ENCODE results near the gene BMERB1.
"Not testable (repeated sequence)": the region's sequence is repeated elsewhere in the genome, so short reads cannot be mapped to it uniquely, and the experiment has no call there.

Gene BMERB1

GRCh38 chr16:15602285-15603044, 168.1 kb downstream of the BMERB1 start:
- peaks cover 21% of the 10 kb centered on the region for H3K36me3 ChIP-seq (replicated peaks)
- DNase-seq (ENCODE audit: low spot score in 2 of 2): no peak
- in situ Hi-C loops (cut with MboI; ENCODE audit: low sequenced_read_pairs): no loop called here

GRCh38 chr16:15604460-15605440, 170.4 kb downstream of the BMERB1 start:
- DNase-seq (ENCODE audit: low spot score in 2 of 2): no peak
- H3K9me3 ChIP-seq: no peaks in the 10 kb centered on the region
- no peaks in the 10 kb centered on the region for H3K4me1 ChIP-seq
- H3K4me3 ChIP-seq: no peak overlapping the region
- H3K27me3 ChIP-seq (ENCODE audit: low read depth): no peaks in the 10 kb centered on the region
- H3K36me3 ChIP-seq (replicated peaks): peaks cover 35% of the 10 kb centered on the region
- in situ Hi-C loops (cut with MboI; ENCODE audit: low sequenced_read_pairs): no loop called here

More at GRCh38 chr16:15602285-15603044, 168.1 kb downstream of the BMERB1 start:
- no peaks in the 10 kb centered on the region for H3K9me3 ChIP-seq
- H3K4me3 ChIP-seq: no peak overlapping the region
- H3K4me1 ChIP-seq: no peaks in the 10 kb centered on the region
- no peaks in the 10 kb centered on the region for H3K27me3 ChIP-seq (ENCODE audit: low read depth)

- no peaks in the 10 kb centered on the region for H3K9me3 ChIP-seq
- H3K27me3 ChIP-seq (ENCODE audit: low read depth): no peaks in the 10 kb centered on the region
- DNase-seq (ENCODE audit: low spot score in 2 of 2): no peak
- no peaks in the 10 kb centered on the region for H3K4me1 ChIP-seq
- in situ Hi-C loops (cut with MboI; ENCODE audit: low sequenced_read_pairs): no loop called here
- peaks cover 39% of the 10 kb centered on the region for H3K36me3 ChIP-seq (replicated peaks)
- H3K4me3 ChIP-seq: no peak overlapping the region
Measured at GRCh38 chr16:15605839-15606517, 171.6 kb downstream of the BMERB1 start.

GRCh38 chr16:15606518-15607220, 172.3 kb downstream of the BMERB1 start:
- no peaks in the 10 kb centered on the region for H3K9me3 ChIP-seq
- no peak overlapping the region for H3K4me3 ChIP-seq
- H3K27me3 ChIP-seq (ENCODE audit: low read depth): no peaks in the 10 kb centered on the region
- in situ Hi-C loops (cut with MboI; ENCODE audit: low sequenced_read_pairs): no loop called here
- no peak for DNase-seq (ENCODE audit: low spot score in 2 of 2)
- peaks cover 42% of the 10 kb centered on the region for H3K36me3 ChIP-seq (replicated peaks)
- no peaks in the 10 kb centered on the region for H3K4me1 ChIP-seq

- in situ Hi-C loops (cut with MboI; ENCODE audit: low sequenced_read_pairs): not testable (repeated sequence)
- H3K36me3 ChIP-seq (replicated peaks): peaks cover 42% of the 10 kb centered on the region
Measured at GRCh38 chr16:15607221-15607699, 172.9 kb downstream of the BMERB1 start.

GRCh38 chr16:15607700-15608396, 173.5 kb downstream of the BMERB1 start:
- Histone ChIP-seq H3K27me3 (ENCODE audit: low read depth) (no peaks in the 10 kb centered on the region), H3K9me3 (no peaks in the 10 kb centered on the region), H3K4me3 (no peak overlapping the region), H3K4me1 (no peaks in the 10 kb centered on the region), H3K36me3 (replicated peaks) (peaks cover 44% of the 10 kb centered on the region)
- no peak for DNase-seq (ENCODE audit: low spot score in 2 of 2)
- in situ Hi-C loops (cut with MboI; ENCODE audit: low sequenced_read_pairs): no loop called here

More at GRCh38 chr16:15607221-15607699, 172.9 kb downstream of the BMERB1 start:
- H3K9me3 ChIP-seq; H3K4me1 ChIP-seq; H3K27me3 ChIP-seq (ENCODE audit: low read depth); DNase-seq (ENCODE audit: low spot score in 2 of 2); H3K4me3 ChIP-seq: not testable (repeated sequence)

- no peaks in the 10 kb centered on the region for H3K27me3 ChIP-seq (ENCODE audit: low read depth)
- no peak for DNase-seq (ENCODE audit: low spot score in 2 of 2)
- H3K4me1 ChIP-seq: no peaks in the 10 kb centered on the region
- in situ Hi-C loops (cut with MboI; ENCODE audit: low sequenced_read_pairs): no loop called here
- no peaks in the 10 kb centered on the region for H3K9me3 ChIP-seq
- peaks cover 43% of the 10 kb centered on the region for H3K36me3 ChIP-seq (replicated peaks)
- no peak overlapping the region for H3K4me3 ChIP-seq
Measured at GRCh38 chr16:15608398-15609285, 174.3 kb downstream of the BMERB1 start.

- in situ Hi-C loops (cut with MboI; ENCODE audit: low sequenced_read_pairs): no loop called here
- H3K4me1 ChIP-seq: no peaks in the 10 kb centered on the region
- no peak for DNase-seq (ENCODE audit: low spot score in 2 of 2)
- H3K36me3 ChIP-seq (replicated peaks): peaks cover 43% of the 10 kb centered on the region
- no peaks in the 10 kb centered on the region for H3K9me3 ChIP-seq
- no peaks in the 10 kb centered on the region for H3K27me3 ChIP-seq (ENCODE audit: low read depth)
- no peak overlapping the region for H3K4me3 ChIP-seq
Measured at GRCh38 chr16:15609286-15609649, 174.9 kb downstream of the BMERB1 start.

GRCh38 chr16:15610369-15610871, 176.0 kb downstream of the BMERB1 start:
- in situ Hi-C loops (cut with MboI; ENCODE audit: low sequenced_read_pairs): no loop called here
- peaks cover 43% of the 10 kb centered on the region for H3K36me3 ChIP-seq (replicated peaks)
- H3K27me3 ChIP-seq (ENCODE audit: low read depth): no peaks in the 10 kb centered on the region
- DNase-seq (ENCODE audit: low spot score in 2 of 2): no peak
- H3K4me1 ChIP-seq: no peaks in the 10 kb centered on the region
- no peak overlapping the region for H3K4me3 ChIP-seq
- H3K9me3 ChIP-seq: no peaks in the 10 kb centered on the region

- Histone ChIP-seq H3K9me3 (no peaks in the 10 kb centered on the region), H3K4me1 (no peaks in the 10 kb centered on the region), H3K27me3 (ENCODE audit: low read depth) (no peaks in the 10 kb centered on the region), H3K4me3 (no peak overlapping the region), H3K36me3 (replicated peaks) (peaks cover 45% of the 10 kb centered on the region)
- in situ Hi-C loops (cut with MboI; ENCODE audit: low sequenced_read_pairs): no loop called here
- no peak for DNase-seq (ENCODE audit: low spot score in 2 of 2)
Measured at GRCh38 chr16:15611610-15612009, 177.2 kb downstream of the BMERB1 start.

- in situ Hi-C loops (cut with MboI; ENCODE audit: low sequenced_read_pairs): no loop called here
- H3K4me1 ChIP-seq: no peaks in the 10 kb centered on the region
- DNase-seq (ENCODE audit: low spot score in 2 of 2): no peak
- H3K36me3 ChIP-seq (replicated peaks): peaks cover 39% of the 10 kb centered on the region
- no peaks in the 10 kb centered on the region for H3K9me3 ChIP-seq
- no peaks in the 10 kb centered on the region for H3K27me3 ChIP-seq (ENCODE audit: low read depth)
- H3K4me3 ChIP-seq: no peak overlapping the region
Measured at GRCh38 chr16:15613676-15614075, 179.3 kb downstream of the BMERB1 start.

GRCh38 chr16:15616012-15616411, 181.6 kb downstream of the BMERB1 start:
- no peak for DNase-seq (ENCODE audit: low spot score in 2 of 2)
- Histone ChIP-seq H3K4me3 (no peak overlapping the region), H3K36me3 (replicated peaks) (peaks cover 39% of the 10 kb centered on the region), H3K9me3 (no peaks in the 10 kb centered on the region), H3K4me1 (no peaks in the 10 kb centered on the region), H3K27me3 (ENCODE audit: low read depth) (no peaks in the 10 kb centered on the region)
- in situ Hi-C loops (cut with MboI; ENCODE audit: low sequenced_read_pairs): no loop called here
